GM19238 (cell line): Measurements from ENCODE around the gene ZNF566.
"Not testable (repeated sequence)": the region's sequence is repeated elsewhere in the genome, so short reads cannot be mapped to it uniquely, and the experiment has no call there.

Source experiments
- DNase-seq: peaks from one replicate; pipeline ENCODE4 v3.0.0; 2011; ENCODE audit warnings: low spot score; ENCODE audit not compliant: insufficient read length

ZNF566 gene

DNA sequence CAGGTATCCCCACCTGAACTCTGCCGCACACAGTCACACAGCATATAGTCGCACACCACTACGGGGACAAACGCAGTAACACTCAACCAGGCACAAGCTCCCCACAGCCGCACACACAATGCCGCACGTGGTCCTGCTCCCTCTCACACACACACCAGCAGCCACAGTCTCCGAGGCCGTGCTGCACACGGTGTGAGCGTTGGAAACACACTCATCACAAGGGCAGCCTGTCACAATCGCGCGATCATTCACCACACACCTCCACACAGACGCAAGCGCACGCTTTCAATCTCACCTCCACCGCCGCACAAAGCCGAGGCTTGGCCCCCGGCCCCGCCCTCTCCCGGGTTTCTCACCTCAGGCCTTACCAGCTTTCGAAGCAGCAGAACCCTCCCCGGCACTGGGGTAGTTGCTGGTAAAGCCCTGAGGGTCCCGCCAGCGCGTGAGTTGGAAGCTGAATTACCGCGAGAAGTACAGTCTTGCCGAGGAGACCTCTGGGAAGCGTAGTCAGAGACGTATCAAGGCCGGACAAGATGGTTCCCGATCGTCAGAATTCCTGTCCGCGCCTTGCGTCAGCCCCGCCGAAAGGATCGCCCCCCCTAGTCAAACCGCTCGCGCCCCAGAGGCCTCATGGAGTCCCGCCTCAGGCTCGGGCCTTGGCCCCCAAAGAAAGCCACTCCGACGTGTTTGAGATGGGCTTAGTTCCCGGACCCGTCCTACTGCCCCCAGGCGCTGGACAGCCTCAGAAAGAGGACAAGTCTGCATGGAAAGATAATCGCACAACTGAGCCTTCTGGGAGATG lies at the start of gene ZNF566:
ZNF566 (minus strand) TSS at position 444 of the 802 bp plus-strand sequence. CDS start 13,004 bp downstream, outside the sequence.
- peak; percentile 92 for DNase-seq

DNA sequence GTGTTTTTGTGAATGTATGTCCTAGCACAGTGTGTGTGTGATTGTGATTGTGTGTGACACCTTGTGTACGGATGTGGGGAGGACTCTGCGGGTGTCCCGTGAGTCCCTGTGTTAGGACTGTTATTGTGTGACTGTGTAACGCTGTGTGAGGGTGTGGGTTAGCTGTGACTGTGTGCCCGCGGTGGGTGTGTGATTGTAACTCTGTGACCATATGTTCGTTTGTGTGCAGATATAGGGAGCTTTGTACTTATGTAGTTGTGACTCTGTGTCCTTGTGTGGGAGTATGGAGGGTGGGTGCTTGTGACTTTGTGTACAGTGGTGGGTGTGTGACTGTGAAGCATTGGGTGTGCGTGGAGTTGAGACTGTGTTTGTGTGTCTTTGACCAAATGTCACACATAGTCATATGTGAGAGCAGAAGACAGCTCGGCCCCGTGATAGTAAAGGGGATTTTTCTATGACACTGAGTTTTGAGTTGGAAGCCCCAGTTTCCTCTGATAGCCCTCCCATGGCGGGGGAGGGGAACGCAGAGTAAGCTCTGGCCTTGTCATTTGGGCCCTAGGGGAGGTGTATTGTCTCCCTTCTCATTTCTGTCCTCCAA lies 39.7 kb upstream of the ZNF566 start:
- no peak for DNase-seq

GRCh38 chr19:36528194-36528920 lies 39.0 kb upstream of the ZNF566 start, which contains the start of gene ZNF260:
TSS of gene ZNF260 (minus strand) at chr19:36528271. CDS start at chr19:36515238, 13,033 bp downstream.
- peak; percentile 79 for DNase-seq

GRCh38 chr19:36527873-36528193 lies 38.5 kb upstream of the ZNF566 start:
- peak; percentile 4 for DNase-seq

GRCh38 chr19:36527341-36527740 lies 38.0 kb upstream of the ZNF566 start:
- no peak for DNase-seq

- DNase-seq, result no peak
Observed at GRCh38 chr19:36526581-36526980, 37.2 kb upstream of the ZNF566 start.

DNA sequence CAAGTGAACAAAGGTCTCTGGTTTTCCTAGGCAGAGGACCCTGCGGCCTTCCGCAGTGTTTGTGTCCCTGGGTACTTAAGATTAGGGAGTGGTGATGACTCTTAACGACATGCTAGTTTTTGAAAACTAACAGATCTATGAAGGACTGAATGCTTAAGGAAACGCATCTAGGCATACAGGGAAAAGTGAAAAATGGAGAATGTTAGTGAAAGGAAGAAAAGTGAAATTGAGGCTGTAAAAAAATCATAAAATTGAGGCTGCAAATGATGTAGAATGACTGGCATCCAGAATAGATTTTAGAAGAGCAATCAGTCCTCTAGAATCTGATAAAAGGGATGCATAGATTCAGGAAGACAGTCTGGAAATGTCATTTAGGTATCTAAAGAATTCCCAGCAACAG lies 35.3 kb upstream of the ZNF566 start:
- DNase-seq, result no peak

GRCh38 chr19:36514012-36514612 lies 24.8 kb upstream of the ZNF566 start:
- no peak for DNase-seq

DNA sequence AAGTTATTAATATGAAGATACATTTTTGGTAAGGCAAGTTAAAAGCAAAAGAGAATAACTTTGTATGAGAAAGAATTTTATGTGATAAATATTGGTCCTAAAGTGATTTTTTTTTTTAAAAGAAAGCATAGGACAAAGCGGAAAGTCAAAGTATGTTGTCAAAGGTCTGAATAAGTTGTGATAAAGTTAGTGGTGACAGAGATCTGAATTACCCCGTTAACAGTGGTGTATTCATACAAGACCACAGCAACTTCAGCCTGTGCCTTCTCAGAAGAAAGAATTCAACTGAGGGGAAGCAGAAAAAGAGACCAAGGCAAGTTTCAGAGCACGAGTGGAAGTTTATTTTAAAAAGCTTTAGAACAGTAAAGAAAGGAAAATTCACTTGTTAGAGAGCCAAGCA lies 19.0 kb upstream of the ZNF566 start:
- no peak for DNase-seq

DNA sequence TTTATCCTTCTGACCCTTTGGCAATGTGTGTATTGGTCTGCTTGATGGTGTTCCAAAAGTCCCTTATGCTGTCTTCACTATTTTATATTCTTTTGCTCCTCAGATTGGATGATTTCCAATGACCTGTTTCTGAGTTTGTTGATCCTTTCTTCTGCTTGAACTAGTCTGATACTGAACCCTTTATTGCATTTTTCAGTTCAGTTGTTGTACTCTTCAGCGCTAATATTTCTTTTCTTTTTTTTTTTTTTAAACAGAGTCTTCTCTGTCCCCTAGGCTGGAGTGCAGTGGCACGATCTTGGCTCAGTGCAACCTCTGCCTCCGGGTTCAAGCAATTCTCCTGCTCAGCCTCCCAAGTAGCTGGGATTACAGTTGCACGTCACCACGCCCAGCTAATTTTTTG lies 12.6 kb upstream of the ZNF566 start:
- DNase-seq, result no peak

DNA sequence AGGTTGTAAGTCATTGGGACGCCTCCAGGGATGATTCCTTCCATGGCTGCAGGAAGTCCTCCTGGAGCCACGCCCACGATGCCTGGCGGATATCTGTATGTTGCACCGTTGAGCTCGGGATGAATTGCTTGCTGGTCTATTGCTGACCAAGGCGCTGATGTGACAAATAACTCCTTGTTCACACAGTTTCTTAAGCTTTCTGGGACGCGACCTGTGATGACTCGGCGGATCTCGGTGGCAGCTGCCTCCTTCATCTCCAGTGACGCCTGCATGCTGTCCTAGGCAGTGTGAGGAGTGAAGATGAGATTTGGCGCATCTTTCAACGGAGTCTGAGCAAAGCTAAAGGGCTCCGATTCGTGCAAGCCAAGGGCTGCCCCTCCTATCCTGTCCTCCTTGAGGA lies 7.6 kb upstream of the ZNF566 start:
- no peak for DNase-seq

DNA sequence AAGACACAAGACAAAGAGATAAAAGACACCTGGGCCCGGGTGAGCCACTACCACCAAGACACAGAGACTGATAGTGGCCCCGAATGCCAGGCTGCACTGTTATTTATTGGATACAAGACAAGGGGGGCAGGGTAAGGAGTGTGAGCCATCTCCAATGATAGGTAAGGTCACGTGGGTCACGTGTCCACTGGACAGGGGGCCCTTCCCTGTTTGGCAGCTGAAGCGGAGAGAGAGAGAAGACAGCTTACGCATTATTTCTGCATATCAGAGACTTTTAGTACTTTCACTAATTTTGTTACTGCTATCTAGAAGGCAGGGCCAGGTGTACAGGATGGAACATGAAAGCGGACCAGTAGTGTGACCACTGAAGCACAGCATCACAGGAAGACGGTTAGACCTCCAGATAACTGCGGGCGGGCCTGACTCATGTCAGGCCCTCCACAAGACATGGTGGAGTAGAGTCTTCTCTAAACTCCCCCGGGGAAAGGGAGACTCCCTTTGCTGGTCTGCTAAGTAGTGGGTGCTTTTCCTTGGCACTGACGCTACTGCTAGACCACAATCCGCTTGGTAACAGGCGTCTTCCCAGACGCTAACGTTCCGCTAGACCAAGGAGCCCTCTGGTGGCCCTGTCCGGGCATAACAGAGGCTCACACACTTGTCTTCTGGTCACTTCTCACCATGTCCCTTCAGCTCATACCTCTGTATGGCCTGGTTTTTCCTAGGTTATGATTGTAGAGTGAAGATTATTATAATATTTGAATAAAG lies 3.5 kb upstream of the ZNF566 start:
- DNase-seq, result not testable (repeated sequence)

- DNase-seq, result not testable (repeated sequence)
Observed at GRCh38 chr19:36490846-36491245, 1.5 kb upstream of the ZNF566 start.

DNA sequence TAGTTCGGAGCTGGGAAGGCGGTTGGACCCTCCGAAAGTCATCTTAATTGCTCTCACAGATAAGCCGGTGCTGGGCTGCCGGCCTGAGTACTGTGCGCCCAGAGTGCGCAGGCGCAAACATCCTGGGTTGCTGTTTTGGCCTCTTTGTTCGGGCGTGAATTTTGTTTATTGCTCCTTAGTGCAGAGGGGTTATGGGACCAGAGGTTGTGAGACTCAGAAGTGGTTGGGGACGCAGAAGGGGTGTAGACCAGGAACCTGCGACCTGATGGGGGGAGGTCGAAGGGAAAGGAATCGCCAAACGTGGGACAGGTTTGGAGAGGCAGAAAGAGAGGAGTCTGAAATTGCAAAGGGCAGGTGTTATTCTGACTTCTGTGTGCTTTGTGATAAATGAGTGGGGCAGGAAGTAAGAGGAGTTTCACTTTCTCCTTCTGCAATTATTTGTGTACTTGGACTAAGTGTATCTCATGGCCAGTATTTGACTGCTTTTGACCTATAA lies 607 bp upstream of the ZNF566 start:
- peak; percentile 61 for DNase-seq

DNA sequence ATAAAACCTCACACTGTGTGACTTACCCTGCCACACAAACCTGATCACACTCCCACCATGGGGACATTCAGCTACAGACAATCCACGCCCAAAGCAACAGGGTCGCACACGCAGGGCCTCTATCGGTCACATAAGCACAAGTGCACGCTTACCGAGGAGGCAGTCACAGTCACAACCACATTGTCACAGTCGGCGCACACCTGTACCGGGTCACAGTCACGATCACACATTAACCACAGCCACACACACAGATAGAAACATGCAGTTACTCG lies 579 bp downstream of the ZNF566 start:
- DNase-seq, result peak; percentile 13

DNA sequence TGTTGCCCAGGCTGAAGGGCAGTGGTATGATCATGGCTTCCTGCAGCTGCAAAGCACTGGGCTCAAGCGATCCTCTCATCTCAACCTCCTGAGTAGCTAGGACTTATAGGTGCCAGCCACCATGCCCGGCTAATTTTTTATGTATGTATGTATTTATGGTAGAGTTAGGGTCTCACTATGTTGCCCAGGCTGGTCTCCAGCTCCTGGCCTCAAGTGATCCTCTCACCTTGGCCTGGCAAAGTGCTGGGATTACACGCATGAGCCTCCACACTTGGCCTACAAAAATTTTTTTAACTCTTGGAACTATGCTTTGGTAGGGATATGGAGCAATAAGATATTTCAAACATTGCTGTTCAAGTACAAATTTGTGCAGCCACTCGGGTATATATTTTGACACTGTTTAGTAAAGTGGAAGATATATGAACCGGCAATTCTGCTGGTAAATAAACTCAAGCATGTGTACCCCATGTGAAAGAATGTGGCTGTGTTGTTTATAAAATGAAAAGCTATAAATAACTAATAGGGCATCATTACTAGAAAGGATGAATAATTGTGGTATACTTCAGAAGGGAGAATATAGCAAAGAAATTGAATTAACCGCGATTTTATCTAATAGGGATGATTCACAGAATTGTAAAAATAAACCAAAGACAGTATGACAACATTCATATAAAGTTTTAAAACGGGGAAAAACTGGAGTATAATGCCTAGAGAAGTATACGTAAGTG lies 1.1 kb downstream of the ZNF566 start:
- no peak for DNase-seq

- DNase-seq, result no peak
Observed at GRCh38 chr19:36483653-36484052, 5.7 kb downstream of the ZNF566 start.

DNA sequence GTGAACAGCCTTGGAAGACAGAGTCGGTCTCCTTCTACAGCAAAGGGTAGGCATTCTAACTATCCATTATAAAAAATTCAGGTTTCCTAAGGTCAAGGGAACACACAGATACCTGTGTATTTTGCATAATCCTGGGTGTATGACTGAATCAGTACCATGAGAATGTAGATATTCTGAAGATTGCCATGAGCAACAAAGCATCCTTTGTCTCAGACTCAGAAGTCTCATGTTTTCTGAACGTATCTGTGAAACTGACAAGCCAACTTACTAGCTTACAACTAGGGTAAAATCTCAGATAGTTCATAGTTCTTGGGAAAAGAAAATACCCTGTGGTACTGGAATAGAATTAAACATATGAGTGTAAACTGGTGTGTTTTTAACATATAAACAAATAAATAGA lies 6.5 kb downstream of the ZNF566 start:
- DNase-seq, result no peak

GRCh38 chr19:36460046-36460445 lies 29.3 kb downstream of the ZNF566 start:
- DNase-seq, result no peak

DNA sequence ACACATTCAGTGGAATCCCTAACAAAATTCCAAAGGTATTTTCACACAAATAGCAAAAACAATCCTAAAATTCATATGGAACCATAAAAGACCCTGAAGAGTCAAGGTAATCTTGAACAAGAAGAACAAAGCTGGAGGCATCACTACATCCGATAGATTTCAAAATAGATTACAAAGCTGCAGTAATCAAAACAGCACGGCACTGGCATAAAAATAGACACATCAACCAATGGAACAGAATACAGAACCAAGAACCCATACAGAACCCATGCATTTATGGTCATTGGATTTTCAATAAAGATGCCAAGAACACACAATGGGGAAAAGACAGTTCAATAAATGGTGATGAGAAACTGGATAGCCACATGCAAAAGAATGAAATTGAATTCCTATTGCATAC lies 32.5 kb downstream of the ZNF566 start:
- DNase-seq, result no peak
